ENCODE data around the gene SUSD6.

DNA sequence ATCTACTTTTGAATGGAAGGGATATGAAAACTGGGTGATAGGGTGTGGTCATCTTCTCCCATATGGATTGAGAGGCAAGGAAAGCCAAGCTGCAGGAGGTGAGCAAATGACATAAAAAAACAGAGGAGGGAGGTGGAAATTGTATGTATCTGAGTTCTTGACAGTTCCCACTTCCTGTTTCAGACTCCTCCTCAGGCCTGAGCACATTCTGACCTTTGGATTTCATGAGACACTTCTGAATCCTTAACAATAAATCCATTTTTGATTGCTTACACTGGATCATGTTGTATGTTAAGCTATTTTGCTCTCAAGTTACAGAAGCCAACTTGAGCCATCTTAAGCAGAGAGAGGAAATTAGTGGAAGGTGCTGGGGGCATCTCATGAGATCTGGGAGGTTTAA is 143.9 kb downstream of the SUSD6 start:
- TF ChIP-seq POLR2AphosphoS5 (IDR thresholded peaks at IDR 0.05; ENCODE audit: borderline replicate concordance, low read depth, low read length) (no peak), FOXP2 (optimal IDR thresholded peaks at IDR 0.05; ENCODE audit: control extremely low read depth, extremely low read length, insufficient read depth) (no peak), EZH2 (IDR thresholded peaks at IDR 0.05) (no peak)
